OCI-LY7 (cell line): Measurements from ENCODE around the gene SDK2.

Source experiments
- EZH2phosphoT487 ChIP-seq: fragments of 200-600 bp; sonication (generic); IDR thresholded peaks from 2 replicates; pipeline ENCODE4 v1.6.1; 2018; ENCODE audit warnings: low read depth, borderline replicate concordance, mild to moderate bottlenecking, mixed run types, antibody characterized with exemption, low read length, moderate library complexity, mixed read lengths
- TF ChIP-seq, protein P1 (sequence below): fragments of 200-600 bp; sonication (generic); conservative IDR thresholded peaks from 2 replicates; pipeline ENCODE4 v1.5.1; 2014; ENCODE audit warnings: mild to moderate bottlenecking, antibody characterized with exemption, low read length, moderate library complexity, mixed read lengths

- TF ChIP-seq, protein P1, sequence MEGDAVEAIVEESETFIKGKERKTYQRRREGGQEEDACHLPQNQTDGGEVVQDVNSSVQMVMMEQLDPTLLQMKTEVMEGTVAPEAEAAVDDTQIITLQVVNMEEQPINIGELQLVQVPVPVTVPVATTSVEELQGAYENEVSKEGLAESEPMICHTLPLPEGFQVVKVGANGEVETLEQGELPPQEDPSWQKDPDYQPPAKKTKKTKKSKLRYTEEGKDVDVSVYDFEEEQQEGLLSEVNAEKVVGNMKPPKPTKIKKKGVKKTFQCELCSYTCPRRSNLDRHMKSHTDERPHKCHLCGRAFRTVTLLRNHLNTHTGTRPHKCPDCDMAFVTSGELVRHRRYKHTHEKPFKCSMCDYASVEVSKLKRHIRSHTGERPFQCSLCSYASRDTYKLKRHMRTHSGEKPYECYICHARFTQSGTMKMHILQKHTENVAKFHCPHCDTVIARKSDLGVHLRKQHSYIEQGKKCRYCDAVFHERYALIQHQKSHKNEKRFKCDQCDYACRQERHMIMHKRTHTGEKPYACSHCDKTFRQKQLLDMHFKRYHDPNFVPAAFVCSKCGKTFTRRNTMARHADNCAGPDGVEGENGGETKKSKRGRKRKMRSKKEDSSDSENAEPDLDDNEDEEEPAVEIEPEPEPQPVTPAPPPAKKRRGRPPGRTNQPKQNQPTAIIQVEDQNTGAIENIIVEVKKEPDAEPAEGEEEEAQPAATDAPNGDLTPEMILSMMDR: no peak
- TF ChIP-seq EZH2phosphoT487: no peak
Observed at GRCh38 chr17:73534209-73534909, 109.9 kb downstream of the SDK2 start.
